ENCODE data around the gene ERC1.

ERC1 gene

DNA sequence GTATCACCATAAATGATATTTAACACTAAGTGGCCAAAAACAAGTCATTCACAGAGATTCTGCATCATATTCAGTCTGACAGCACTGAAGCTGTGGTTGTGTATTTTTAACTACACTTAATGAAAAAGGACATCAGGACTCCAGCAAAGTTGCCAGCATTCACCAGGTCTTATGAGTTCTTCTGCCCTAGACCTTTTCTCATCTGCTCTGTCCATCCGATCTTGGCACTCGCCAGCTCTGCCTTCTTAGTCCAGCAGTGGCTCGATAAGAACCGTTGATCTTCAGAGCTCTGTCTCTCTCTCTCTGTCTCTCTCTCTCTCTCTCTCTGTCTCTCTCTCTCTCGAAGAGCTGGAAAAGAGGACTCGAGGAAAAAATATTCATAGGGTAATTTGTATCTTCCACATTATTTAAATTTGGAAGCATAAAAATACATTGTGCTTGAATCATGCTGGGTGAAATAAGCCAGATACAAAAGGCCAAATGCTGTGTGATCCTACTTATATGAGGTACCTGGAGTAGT lies 371.2 kb downstream of the ERC1 start:
- Histone ChIP-seq H3K4me3 (ENCODE audit: low read depth, low read length) (no peak overlapping the region), H3K9me3 (ENCODE audit: severe bottlenecking) (no peaks in the 10 kb centered on the region), H3K27me3 (ENCODE audit: insufficient read depth, low read depth, severe bottlenecking) (no peaks in the 10 kb centered on the region), H3K36me3 (no peaks in the 10 kb centered on the region; the same call in 1 of the 2 replicates), H3K27ac (no peak overlapping the region)
- no peak for DNase-seq
- TF ChIP-seq, protein P1, sequence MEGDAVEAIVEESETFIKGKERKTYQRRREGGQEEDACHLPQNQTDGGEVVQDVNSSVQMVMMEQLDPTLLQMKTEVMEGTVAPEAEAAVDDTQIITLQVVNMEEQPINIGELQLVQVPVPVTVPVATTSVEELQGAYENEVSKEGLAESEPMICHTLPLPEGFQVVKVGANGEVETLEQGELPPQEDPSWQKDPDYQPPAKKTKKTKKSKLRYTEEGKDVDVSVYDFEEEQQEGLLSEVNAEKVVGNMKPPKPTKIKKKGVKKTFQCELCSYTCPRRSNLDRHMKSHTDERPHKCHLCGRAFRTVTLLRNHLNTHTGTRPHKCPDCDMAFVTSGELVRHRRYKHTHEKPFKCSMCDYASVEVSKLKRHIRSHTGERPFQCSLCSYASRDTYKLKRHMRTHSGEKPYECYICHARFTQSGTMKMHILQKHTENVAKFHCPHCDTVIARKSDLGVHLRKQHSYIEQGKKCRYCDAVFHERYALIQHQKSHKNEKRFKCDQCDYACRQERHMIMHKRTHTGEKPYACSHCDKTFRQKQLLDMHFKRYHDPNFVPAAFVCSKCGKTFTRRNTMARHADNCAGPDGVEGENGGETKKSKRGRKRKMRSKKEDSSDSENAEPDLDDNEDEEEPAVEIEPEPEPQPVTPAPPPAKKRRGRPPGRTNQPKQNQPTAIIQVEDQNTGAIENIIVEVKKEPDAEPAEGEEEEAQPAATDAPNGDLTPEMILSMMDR (IDR thresholded peaks at IDR 0.05; ENCODE audit: low read depth, low read length): no peak

DNA sequence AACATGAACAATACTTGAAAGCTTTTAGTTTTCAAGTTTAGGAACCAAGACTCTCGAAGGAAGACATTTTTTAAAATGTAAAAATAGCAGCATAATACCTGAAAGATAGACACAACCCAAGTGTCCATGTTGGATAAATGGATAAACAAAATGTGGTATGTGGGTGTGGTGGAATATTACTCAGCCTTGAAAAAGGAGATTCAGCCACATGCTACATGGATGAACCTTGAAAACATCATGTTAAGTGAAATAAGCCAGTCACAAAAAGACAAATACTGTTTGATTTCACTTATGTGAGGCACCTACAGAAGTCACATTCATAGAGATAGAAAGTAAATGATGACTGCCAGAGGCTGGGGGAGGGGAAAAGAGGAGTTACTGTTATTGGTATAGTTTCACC lies 374.7 kb downstream of the ERC1 start:
- Histone ChIP-seq H3K36me3 (no peaks in the 10 kb centered on the region; the same call in 1 of the 2 replicates), H3K9me3 (ENCODE audit: severe bottlenecking) (no peaks in the 10 kb centered on the region), H3K27ac (no peak overlapping the region), H3K27me3 (ENCODE audit: insufficient read depth, low read depth, severe bottlenecking) (no peaks in the 10 kb centered on the region), H3K4me3 (ENCODE audit: low read depth, low read length) (no peak overlapping the region)
- DNase-seq: no peak
- TF ChIP-seq, protein P1 (IDR thresholded peaks at IDR 0.05; ENCODE audit: low read depth, low read length): no peak

DNA sequence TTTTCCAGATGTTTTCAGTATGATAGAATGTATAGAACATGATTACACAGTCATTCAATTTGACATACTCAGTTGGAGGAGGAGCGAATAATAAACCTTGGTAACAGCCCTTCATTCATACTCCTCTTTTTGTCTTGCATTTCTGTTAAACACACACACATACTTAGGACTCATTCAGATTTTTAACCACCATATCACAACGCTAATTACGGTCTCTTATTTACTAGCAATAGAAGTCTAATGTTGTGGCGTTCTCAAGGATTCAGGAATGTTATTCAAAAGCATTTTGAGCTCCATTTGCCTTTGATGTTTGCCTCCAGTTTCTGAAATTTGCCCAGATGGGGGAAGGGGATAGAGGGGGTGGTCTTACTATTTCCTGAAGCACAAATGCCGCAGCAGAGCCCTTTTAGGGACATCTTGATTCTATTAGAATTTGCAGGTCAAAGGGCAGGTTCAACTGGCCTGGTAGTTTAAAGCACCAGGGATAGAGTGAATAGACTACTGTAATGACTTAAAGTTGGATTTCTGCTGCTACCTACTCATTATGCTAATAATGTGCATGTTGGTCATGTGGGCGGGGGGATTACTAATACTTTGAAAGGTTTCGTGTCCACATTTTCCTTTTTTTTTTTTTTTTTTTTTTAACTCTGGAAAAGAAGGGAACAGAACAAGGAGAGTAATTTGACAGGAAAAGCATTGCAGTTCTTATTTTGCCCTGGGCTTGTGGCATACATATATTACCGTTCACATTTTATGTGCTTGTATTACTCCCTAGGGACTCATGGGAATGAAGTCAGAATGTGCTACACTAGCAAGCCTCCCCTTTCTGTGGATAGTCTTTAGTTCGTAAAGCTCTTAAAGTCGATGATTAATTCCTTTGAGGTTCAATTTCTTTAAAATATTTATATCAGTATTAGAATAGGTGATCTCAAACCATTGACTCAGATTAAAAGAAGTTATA lies 376.6 kb downstream of the ERC1 start:
- Histone ChIP-seq H3K36me3 (no peaks in the 10 kb centered on the region; the same call in 1 of the 2 replicates), H3K9me3 (ENCODE audit: severe bottlenecking) (no peaks in the 10 kb centered on the region), H3K27ac (no peak overlapping the region), H3K4me3 (ENCODE audit: low read depth, low read length) (no peak overlapping the region), H3K27me3 (ENCODE audit: insufficient read depth, low read depth, severe bottlenecking) (no peaks in the 10 kb centered on the region)
- DNase-seq: no peak
- TF ChIP-seq, protein P1 (IDR thresholded peaks at IDR 0.05; ENCODE audit: low read depth, low read length): no peak

DNA sequence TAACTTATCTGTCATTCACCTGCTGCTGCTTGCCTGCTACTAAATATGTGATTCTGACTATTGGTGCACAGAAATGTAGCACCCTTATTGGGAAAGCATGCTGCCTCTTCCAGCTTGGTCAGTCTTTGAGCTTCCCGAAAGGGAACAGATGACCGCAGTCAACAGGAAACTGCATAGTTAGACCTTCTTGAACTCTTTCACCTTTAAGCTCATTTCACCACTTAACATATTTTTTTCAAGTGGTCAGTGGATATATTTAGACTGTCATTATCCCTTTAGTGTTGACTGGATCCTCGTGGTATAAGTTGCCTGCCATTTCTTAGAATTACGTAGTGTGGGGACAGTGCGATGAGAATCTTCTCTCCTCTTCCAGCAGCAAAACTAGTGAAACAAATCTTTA lies 378.4 kb downstream of the ERC1 start:
- Histone ChIP-seq H3K36me3 (no peaks in the 10 kb centered on the region; the same call in 1 of the 2 replicates), H3K27ac (no peak overlapping the region), H3K9me3 (ENCODE audit: severe bottlenecking) (no peaks in the 10 kb centered on the region), H3K4me3 (ENCODE audit: low read depth, low read length) (no peak overlapping the region), H3K27me3 (ENCODE audit: insufficient read depth, low read depth, severe bottlenecking) (no peaks in the 10 kb centered on the region)
- TF ChIP-seq, protein P1 (IDR thresholded peaks at IDR 0.05; ENCODE audit: low read depth, low read length): no peak
- peak; percentile 23 for DNase-seq

DNA sequence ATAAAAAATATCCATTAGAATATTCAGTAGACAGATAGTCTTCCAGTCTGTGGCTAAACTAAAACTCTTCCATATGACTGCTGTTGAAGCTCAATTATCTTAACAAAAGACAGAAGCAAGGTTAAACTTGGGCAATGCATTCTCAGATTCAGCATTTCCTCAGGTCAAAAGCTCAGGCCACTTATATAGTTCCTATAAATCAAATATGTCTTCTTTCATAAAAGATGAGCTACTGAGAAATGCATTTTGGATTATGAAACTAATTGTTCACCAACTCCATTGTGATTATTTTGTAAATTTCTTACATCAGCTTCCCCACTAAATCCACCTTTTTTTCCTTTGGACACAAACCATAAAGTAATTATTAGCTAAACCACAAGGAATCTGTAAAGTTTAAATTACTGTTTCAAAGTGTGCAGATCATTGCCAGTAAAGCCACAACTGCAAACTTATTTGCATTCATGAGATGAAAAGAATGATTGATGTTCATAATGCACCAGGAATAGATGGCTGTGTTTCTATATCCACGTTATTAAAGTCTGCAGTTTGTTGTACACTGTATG lies 379.0 kb downstream of the ERC1 start:
- TF ChIP-seq, protein P1 (IDR thresholded peaks at IDR 0.05; ENCODE audit: low read depth, low read length): no peak
- no peaks in the 10 kb centered on the region for H3K27me3 ChIP-seq (ENCODE audit: insufficient read depth, low read depth, severe bottlenecking)
- peaks cover under 1% of the 10 kb centered on the region for H3K9me3 ChIP-seq (ENCODE audit: severe bottlenecking)
- no peak overlapping the region for H3K4me3 ChIP-seq (ENCODE audit: low read depth, low read length)
- no peak overlapping the region for H3K27ac ChIP-seq
- DNase-seq: no peak
- H3K36me3 ChIP-seq: no peaks in the 10 kb centered on the region; the same call in 1 of the 2 replicates

Data from WERI-Rb-1 (cell line).